HG03135 (cell line): ENCODE data around the gene APLP2.
"Not testable (repeated sequence)": the region's sequence is repeated elsewhere in the genome, so short reads cannot be mapped to it uniquely, and the experiment has no call there.

Experiments
- ATAC-seq: cut with Tn5 transposase; IDR thresholded peaks from one replicate; pipeline ENCODE4 v1.9.1; 2021; ENCODE audit warnings: mild to moderate bottlenecking, moderate library complexity; ENCODE audit not compliant: unreplicated experiment

Gene APLP2

DNA sequence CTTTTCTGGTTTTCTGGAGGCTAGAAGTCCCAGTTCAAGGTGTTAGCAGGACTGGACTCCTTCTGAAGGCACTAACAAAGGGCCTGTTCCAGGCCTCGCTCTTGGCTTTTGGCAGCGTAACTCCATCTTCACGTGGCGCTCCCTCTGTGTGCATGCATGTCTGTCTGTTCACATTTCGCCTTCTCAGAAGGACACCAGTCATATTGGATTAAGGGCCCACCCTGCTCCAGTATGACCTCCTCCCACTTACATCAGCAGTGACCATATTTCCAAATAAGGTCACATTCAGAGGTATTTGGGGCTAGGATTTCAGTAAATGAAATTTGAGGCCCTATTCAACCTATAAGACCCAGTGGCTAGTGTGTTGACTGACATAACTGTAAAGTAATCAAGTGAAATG lies 20.0 kb downstream of the APLP2 start:
- ATAC-seq = no peak

- ATAC-seq = not testable (repeated sequence)
Measured at GRCh38 chr11:130090517-130090916, 20.8 kb downstream of the APLP2 start.

DNA sequence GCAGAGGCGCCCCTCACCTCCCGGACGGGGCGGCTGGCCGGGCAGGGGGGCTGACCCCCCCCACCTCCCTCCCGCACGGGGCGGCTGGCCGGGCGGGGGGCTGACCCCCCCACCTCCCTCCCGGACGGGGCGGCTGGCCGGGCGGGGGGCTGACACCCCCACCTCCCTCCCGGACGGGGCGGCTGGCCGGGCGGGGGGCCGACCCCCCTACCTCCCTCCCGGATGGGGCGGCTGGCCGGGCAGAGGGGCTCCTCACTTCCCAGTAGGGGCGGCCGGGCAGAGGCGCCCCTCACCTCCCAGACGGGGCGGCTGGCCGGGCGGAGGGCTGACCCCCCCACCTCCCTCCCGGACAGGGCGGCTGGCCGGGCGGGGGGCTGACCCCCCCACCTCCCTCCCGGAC lies 21.5 kb downstream of the APLP2 start:
- ATAC-seq = not testable (repeated sequence)

GRCh38 chr11:130092661-130093060 lies 23.0 kb downstream of the APLP2 start:
- no peak for ATAC-seq

- no peak for ATAC-seq
Measured at GRCh38 chr11:130094614-130095013, 24.9 kb downstream of the APLP2 start.

- no peak for ATAC-seq
Measured at GRCh38 chr11:130095326-130095725, 25.6 kb downstream of the APLP2 start.

- ATAC-seq = no peak
Measured at GRCh38 chr11:130096042-130096441, 26.3 kb downstream of the APLP2 start.

- no peak for ATAC-seq
Measured at GRCh38 chr11:130096823-130097222, 27.1 kb downstream of the APLP2 start.

DNA sequence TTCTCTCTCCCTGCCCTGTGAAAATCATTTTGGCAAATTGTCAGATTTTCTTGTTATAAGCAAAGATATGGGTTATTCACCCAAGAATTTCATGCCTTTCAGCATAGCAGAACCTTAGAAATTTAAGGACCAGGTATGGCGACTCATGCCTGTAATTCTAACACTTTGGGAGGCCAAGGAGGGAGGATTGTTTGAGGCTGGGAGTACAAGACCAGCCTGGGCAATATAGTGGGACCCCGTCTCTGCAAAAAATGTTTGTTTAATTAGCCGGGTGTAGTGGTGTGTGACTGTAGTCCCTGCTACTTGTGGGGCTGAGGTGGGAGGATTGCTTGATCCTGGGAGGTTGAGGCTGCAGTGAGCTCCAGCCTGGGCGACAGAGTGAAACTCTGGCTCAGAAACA lies 27.6 kb downstream of the APLP2 start:
- no peak for ATAC-seq

GRCh38 chr11:130099356-130099755 lies 29.7 kb downstream of the APLP2 start:
- no peak for ATAC-seq

GRCh38 chr11:130100381-130101095 lies 30.8 kb downstream of the APLP2 start:
- no peak for ATAC-seq

DNA sequence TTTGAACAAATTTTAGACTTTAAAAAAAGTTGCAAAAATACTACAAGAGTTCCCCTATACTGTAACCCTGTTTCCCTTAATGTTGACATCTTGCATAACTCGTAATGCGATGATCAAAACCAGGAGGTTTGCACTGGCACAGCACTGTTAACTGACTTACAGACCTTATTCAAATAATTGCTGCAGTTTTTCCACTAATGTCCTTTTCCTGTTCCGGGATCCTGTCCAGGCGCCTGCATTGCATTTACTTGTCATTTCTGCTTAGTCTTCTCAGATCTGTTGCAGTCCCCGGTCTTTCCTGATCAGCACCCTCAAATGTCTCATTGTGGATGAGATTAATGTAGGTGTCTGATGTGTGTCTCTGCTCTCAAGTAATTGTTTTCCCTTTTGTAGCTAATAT lies 32.0 kb downstream of the APLP2 start:
- no peak for ATAC-seq

- ATAC-seq = no peak
Measured at GRCh38 chr11:130102301-130103249, 32.9 kb downstream of the APLP2 start.

GRCh38 chr11:130103296-130103814 lies 33.7 kb downstream of the APLP2 start:
- no peak for ATAC-seq

- no peak for ATAC-seq
Measured at GRCh38 chr11:130106381-130106780, 36.7 kb downstream of the APLP2 start.

GRCh38 chr11:130108671-130109070 lies 39.0 kb downstream of the APLP2 start:
- ATAC-seq = not testable (repeated sequence)

DNA sequence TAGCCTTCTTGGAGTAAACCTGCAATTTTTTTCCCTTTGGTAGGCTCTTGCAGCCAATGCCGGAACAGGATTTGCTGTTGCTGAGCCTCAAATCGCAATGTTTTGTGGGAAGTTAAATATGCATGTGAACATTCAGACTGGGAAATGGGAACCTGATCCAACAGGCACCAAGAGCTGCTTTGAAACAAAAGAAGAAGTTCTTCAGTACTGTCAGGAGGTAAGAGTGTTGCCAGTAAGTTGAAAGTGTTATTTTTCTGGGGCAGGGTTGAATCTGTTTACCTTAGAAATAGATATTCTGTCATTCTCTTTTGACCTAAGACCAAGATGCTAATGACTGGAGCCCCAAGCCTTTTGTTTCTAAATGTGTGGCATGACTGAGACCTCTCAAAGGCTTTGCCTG lies 39.7 kb downstream of the APLP2 start:
- no peak for ATAC-seq

DNA sequence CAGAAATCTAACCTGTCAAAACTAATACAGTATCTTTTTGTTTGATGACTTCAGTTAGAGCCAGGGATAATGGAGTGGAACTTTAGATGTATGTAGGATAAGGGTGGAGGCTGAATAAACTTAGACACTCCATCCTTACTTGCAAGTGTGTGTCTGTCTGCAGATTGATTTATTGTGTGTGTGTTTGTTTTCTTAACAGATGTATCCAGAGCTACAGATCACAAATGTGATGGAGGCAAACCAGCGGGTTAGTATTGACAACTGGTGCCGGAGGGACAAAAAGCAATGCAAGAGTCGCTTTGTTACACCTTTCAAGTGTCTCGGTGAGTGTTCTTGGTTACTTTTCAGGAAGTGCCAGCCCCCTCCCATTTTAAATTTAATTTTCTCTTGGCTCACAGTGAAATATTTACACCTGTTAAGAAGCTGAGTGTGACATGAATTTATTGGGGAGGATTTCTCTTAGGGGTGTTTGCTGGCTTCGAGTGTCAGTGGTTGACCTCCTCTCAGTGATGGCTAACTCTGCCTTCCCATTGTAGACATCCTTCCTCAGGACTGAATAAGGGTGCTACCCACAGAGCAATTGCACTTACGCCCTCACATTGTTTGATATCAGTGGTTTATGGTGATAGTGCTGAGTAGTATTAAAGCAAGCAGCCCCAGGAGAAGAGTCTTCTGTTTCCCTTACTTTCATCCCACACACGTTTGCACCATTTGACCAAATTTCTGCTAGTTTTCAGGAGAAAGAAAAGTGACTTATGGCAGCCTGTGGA lies 40.8 kb downstream of the APLP2 start:
- ATAC-seq = no peak

GRCh38 chr11:130112071-130112830 lies 42.6 kb downstream of the APLP2 start:
- ATAC-seq = no peak

DNA sequence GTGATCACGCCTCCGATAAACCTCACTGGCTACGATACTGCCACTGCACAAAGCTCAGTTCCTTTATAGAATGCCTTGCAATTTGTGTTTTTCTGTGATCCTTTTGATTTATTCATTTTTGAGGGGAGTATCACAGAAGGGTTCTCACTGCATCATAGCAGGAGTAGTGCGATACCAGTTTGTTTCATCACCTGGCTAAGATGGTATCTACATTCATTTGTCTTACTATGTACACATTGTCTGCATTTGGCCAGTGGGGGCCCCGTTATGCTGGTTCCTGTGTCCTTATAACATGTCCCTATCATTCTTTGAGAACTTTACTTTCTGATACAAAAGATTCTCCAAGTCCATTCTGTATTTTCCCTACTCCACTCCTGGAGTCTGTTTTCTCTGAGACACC lies 44.6 kb downstream of the APLP2 start:
- ATAC-seq = no peak
